PC-9 (cell line): ENCODE data around the gene PDE3B.

Experiments used
- CTCF ChIP-seq: fragments of 200-600 bp; sonication (generic); conservative IDR thresholded peaks from 2 replicates; pipeline ENCODE4 v1.6.1; 2017; ENCODE audit warnings: mixed run types, antibody characterized with exemption, mild to moderate bottlenecking, moderate library complexity
- EZH2 ChIP-seq: fragments of 200-600 bp; sonication (generic); IDR thresholded peaks from 2 replicates; pipeline ENCODE4 v1.8.0; 2017; ENCODE audit warnings: antibody characterized with exemption, low read depth

GRCh38 chr11:14842002-14842401, 198.4 kb downstream of the PDE3B start:
- TF ChIP-seq CTCF (no peak), EZH2 (no peak)
